Urinary bladder (tissue), 4 donors: Measurements from ENCODE around the gene DNAI2. TPM values are rescaled to one million over a fixed set of nuclear protein-coding genes. Genes with fewer than 3 reads are reported as not detected.

Experiments
- DNase-seq: peaks from one replicate; pipeline ENCODE4 v3.0.0-alpha.2; 2015; ENCODE audit errors: extremely low spot score
- H3K27ac ChIP-seq: one replicate; pipeline ENCODE4 v1.5.1; 2013; ENCODE audit warnings: low read depth, mild to moderate bottlenecking, moderate library complexity
- H3K36me3 ChIP-seq: one replicate; pipeline ENCODE4 v1.6.1; 2013; ENCODE audit warnings: mild to moderate bottlenecking, moderate library complexity; ENCODE audit not compliant: insufficient read depth
- H3K4me1 ChIP-seq: one replicate; pipeline ENCODE4 v1.6.1; 2013; ENCODE audit warnings: mild to moderate bottlenecking, moderate library complexity; ENCODE audit not compliant: insufficient read depth
- H3K4me3 ChIP-seq: one replicate; pipeline ENCODE4 v1.5.1; 2013; ENCODE audit warnings: low read depth, low read length
- WGBS: extraction: QIAGEN DNeasy Blood & Tissue Kit; methylation state at CpG from one replicate; pipeline ENCODE4 v1.1.7; 2013; 5-methylcytosine and 5-hydroxymethylcytosine counted together
- polyA plus RNA-seq: library from polyadenylated mRNA; stranded (reverse); fragments of 200-250 nt; gene quantifications from one replicate; pipeline ENCODE4 v1.2.3, GENCODE V29; 2013
- total RNA-seq: library from RNA; depleted of rRNA; stranded (reverse); fragments of >200 nt; gene quantifications from one replicate; pipeline ENCODE4 v1.2.3, GENCODE V29; 2014
- donor health status: healthy with polysubstance abuse.
- donor health status: healthy.

Gene DNAI2, protein sequence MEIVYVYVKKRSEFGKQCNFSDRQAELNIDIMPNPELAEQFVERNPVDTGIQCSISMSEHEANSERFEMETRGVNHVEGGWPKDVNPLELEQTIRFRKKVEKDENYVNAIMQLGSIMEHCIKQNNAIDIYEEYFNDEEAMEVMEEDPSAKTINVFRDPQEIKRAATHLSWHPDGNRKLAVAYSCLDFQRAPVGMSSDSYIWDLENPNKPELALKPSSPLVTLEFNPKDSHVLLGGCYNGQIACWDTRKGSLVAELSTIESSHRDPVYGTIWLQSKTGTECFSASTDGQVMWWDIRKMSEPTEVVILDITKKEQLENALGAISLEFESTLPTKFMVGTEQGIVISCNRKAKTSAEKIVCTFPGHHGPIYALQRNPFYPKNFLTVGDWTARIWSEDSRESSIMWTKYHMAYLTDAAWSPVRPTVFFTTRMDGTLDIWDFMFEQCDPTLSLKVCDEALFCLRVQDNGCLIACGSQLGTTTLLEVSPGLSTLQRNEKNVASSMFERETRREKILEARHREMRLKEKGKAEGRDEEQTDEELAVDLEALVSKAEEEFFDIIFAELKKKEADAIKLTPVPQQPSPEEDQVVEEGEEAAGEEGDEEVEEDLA
- total RNA-seq: not detected
- 0.05 TPM for polyA plus RNA-seq

DNA sequence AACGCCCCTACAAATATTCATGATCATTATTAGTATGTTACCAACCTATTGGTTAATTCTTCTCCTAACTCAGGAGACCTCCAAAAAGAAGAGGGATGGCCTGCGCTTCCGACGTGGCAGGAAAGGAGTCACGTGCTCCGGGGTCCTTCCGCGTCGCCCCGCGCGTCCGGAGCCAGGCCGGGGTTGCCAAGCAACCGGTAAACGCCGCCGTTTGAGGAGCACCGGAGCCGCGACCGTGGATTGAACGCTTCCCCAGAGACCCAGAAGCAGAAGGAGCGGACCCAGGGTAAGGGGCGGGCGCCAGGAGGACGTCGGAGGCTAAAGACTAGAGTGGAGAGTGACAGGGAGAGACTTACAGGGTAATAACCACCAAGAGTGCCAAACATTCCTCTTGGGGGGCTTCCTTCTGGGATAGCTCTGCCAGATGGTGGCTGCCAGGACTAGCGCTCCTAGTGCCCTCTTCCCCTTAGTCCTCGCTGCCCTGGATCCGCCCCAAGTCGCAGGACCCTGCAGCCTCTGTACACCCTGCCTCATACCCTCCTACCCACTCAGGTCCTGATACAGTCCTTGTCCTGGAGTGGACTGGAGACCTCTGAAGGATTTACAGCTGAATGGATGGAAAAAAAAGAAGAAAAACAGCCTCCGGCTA is at the start of gene DNAI2:
Gene DNAI2 (plus strand): TSS at position 175 of the 649 bp plus-strand sequence. CDS start 7,584 bp downstream, outside the sequence.
- no peaks in the 10 kb centered on the region for H3K36me3 ChIP-seq
- DNase-seq: no peak
- 15% methylated on average over 33 of the region's 33 CpGs for WGBS
- H3K4me1 ChIP-seq: no peaks in the 10 kb centered on the region
- no peak within 1 kb of the TSS for H3K27ac ChIP-seq
- H3K4me3 ChIP-seq: no peak within 1 kb of the TSS

DNA sequence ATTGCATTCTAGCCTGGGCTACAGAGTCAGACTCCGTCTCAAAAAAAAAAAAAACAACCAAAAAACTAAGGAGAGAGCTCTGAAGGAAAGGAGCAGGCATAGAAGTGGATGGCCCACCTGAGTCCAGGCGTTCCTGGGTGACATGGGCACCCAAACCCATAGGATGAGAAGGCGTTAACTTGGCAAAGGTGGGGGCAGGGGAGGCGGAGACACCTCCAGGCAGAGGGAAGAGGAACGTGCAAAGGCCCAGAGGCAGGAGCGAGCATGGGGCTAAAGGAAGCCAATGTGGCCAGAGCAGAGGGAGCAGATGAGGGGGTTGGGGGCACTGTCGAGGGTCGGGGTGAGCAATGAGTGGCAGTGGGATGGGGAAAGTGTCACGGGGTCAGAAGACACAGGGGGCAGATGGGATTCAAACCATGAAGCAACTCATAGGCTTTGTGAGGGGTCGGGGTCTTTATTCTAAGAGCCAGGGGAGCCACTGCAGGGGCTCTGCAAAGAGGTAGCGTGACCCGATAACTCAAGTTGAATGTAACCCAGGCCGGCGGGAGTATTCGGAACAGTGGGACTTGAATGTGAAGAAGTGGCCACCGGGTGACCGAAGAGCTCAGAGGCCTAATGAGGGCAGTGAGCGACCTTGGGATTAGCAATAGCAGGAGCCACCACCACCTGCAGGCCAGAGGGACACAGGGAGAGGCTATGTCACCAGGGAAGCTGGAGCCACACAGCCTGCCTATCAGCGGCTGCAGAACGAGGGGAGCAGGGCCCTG is 48.9 kb upstream of the DNAI2 start:
- no peak for DNase-seq
- H3K27ac ChIP-seq: no peak overlapping the region
- H3K4me1 ChIP-seq: no peaks in the 10 kb centered on the region
- H3K36me3 ChIP-seq: no peaks in the 10 kb centered on the region
- 97% methylated on average over 20 of the region's 20 CpGs for WGBS
- H3K4me3 ChIP-seq: no peak overlapping the region

DNA sequence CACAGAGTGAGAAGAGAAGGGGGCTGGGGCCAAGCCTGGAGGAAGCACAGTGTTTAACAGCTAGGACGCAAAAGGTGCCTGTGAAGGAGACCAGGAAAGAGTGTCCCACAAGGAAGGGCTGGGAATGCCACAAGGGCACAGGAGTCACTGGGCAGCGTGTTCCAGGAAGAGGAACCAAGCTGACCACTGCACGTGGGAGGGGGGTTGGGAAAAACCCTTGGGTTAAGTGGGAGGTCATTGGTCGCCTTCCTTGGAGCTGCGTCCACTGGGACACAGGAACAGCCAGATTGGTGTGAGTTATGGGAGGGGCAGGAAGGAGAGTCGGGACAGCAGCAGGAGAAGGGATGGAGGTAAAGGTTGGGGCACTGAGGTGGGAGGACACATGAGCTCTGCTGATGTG is 47.8 kb upstream of the DNAI2 start:
- Histone ChIP-seq H3K36me3 (no peaks in the 10 kb centered on the region), H3K4me3 (no peak overlapping the region), H3K4me1 (no peaks in the 10 kb centered on the region), H3K27ac (no peak overlapping the region)
- no peak for DNase-seq
- 78% methylated on average over 6 of the region's 6 CpGs for WGBS

DNA sequence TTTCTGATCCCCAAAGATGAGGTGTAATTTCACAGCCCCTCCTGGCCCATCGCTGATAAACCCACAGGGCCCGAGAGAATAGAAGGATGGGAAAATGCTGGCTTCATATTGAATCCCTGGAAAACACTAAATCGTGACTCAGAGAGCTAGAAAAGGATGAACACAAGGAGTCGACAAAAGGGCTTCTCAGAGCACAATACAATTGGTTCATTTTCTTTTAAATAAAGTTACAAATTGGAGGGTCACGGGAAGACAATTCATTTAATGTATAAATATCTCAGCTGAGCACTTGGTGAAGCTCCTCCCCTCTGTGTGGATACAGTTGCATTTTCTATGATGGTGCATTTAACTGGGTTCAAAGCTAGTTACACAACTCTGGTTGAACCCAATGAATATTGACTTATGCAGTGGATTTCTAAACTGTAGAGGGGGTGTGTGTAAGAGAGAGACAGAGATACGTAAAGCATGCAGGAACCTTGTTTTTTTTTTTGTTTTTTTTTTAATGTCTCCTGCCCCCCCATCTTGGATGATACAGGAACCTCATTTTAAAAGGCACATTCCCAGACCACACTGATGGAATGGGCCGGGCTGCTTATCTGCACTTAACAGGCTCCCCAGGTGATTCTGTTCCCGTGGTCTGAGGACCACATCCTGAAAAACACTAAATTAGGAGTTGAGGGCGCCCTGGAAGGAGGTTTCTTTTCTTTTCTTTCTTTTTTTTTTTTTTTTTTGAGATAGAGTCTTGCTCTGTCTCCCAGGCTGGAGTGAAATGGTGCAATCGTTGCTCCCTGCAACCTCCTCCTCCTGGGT is 46.6 kb upstream of the DNAI2 start:
- Histone ChIP-seq H3K36me3 (no peaks in the 10 kb centered on the region), H3K27ac (no peak overlapping the region), H3K4me1 (no peaks in the 10 kb centered on the region), H3K4me3 (no peak overlapping the region)
- 89% methylated on average over 10 of the region's 10 CpGs for WGBS
- DNase-seq: no peak

DNA sequence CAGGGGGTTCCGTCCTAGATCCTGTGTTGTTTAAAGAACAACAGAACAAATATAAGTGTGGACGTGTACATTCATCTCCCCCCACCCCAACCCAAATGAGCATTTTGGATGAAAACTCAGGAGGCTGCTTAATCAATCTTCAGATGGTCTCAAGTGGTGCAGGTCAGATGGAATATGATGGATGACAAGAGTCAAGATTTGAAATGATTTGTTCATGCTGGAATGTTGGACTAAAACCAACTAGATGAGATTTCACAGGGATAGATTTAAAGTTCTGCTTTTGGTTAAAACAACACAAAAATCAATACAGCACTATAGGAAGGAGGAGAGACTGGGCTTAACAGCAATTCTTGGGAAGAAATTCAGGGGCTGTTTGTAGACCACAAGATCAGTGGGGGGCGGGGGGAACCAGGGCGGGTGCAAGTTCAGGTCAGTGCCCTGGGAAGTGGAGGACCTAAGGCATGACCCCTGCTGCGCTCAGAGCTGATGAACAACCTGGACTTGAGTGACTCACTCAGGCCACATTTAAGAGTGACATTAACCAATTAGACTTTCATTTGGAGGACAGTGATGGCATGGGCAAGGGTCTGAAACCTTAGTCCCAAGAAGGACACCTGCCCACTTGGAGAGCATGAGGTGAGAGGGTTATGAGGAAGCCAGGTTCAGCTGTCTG is 45.6 kb upstream of the DNAI2 start:
- Histone ChIP-seq H3K4me1 (no peaks in the 10 kb centered on the region), H3K4me3 (no peak overlapping the region), H3K36me3 (no peaks in the 10 kb centered on the region), H3K27ac (no peak overlapping the region)
- WGBS: 81% methylated on average over 5 of the region's 5 CpGs
- DNase-seq: no peak

DNA sequence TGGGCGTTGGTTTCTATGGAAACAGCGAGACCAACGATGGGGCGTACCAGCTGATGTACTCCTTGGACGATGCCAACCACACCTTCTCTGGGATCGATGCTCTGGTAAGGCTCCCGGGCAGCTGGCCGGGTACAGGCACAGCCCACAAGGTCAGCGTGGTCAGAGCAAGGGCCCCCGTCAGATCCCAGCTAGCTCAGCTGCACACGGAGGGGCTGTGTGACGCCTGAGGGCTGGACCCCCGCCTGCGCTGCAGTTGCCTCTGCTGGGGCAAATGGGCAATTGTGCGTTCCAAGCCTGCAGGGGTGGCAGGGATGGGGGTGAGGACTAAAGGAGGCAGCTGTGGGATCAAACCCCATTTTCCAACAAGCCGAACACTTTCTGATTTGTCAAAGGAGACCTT is 43.1 kb upstream of the DNAI2 start:
- DNase-seq: no peak
- H3K27ac ChIP-seq: no peak overlapping the region
- no peaks in the 10 kb centered on the region for H3K36me3 ChIP-seq
- no peak overlapping the region for H3K4me3 ChIP-seq
- H3K4me1 ChIP-seq: no peaks in the 10 kb centered on the region
- 94% methylated on average over 16 of the region's 16 CpGs for WGBS

DNA sequence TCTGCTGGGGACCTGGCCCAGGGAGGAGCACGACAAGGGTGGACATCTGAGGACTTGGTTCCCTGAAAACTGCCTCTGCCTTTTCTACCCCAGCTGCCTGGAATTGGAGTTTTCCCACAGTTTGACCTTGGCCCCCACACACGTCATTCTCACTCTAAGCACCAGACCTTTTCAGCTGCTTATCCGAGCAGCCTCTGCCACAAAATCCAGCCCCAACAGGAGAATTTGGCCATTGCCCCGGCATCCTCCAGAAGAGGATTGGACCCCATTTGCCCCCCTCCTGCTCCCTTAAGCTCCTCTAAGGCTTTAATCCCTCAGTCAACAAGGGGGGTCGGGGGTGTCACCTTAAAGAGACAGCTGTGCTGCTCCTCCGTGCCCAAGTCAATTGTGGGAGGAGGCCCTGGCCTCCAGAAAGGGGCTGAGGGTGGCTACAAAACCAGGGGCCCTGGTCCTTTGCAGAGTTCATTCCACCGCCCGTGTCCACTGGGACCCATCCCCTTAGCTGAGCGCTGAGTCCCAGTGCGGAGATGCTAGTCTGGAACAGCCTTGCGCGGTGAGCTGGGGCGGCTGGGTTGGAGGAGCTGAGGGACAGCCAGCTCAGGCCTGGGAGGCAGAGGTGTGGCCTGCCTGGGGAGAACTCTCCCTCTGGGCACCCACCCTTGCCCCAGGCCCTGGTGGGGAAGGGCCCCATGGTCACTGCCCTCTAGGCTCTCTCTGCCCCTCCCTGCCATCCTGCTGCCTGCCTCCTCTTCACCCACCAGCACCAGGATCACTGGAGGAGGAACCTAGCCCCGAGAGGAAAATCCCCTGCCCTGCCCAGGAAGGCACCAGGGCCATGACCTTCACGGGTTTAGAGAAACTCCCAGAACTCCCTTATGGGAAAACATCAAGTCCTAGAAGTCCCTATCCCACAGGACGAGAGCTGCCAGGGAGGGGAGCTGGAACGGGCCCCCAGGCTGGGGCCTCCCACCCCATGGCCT is 41.8 kb upstream of the DNAI2 start:
- no peak overlapping the region for H3K4me3 ChIP-seq
- no peak overlapping the region for H3K27ac ChIP-seq
- WGBS: 80% methylated on average over 17 of the region's 17 CpGs
- DNase-seq: no peak
- H3K36me3 ChIP-seq: no peaks in the 10 kb centered on the region
- H3K4me1 ChIP-seq: no peaks in the 10 kb centered on the region

DNA sequence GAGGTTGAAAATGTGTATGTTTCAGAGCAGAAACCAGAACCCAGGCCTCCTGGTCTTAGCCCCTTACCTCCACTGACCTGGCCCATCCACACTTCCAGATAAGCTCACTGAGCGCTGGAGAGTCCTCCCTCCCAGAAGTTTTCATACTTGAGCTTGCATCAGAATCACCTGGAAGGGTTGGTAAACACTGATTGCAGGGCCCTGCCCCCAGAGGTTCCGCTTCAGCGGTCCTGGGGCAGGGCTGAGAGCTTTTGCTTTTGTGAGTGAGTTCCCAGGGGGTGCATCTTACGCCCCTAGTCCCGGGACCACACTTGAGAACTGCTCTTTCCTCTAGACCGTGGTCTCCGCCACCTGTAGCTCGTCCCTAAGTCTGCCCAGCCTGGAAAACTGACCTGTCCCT is 40.1 kb upstream of the DNAI2 start:
- Histone ChIP-seq H3K27ac (no peak overlapping the region), H3K4me3 (no peak overlapping the region), H3K4me1 (no peaks in the 10 kb centered on the region), H3K36me3 (no peaks in the 10 kb centered on the region)
- 85% methylated on average over 8 of the region's 8 CpGs for WGBS
- DNase-seq: no peak

DNA sequence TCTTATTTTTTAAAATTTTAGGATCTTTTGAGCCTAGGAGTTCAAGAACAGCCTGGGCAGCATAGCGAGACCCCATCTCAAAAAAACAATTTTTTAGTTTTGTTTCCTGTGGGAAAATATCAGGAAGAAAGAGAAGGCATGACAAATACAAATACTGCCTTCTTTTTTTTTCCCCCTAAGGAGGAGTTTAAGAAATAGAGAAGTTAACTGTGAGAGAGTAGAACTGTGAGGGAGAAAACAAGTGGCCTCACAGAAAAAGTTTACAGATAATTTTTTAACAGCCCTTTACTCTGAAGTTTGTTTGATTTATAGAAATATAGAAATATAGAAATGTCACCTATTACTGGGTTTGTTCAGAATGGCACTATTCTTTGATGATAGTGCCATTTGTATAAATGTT is 39.5 kb upstream of the DNAI2 start:
- Histone ChIP-seq H3K4me3 (no peak overlapping the region), H3K27ac (no peak overlapping the region), H3K36me3 (no peaks in the 10 kb centered on the region), H3K4me1 (no peaks in the 10 kb centered on the region)
- no peak for DNase-seq
- 85% methylated on average over 1 of the region's 1 CpG for WGBS

DNA sequence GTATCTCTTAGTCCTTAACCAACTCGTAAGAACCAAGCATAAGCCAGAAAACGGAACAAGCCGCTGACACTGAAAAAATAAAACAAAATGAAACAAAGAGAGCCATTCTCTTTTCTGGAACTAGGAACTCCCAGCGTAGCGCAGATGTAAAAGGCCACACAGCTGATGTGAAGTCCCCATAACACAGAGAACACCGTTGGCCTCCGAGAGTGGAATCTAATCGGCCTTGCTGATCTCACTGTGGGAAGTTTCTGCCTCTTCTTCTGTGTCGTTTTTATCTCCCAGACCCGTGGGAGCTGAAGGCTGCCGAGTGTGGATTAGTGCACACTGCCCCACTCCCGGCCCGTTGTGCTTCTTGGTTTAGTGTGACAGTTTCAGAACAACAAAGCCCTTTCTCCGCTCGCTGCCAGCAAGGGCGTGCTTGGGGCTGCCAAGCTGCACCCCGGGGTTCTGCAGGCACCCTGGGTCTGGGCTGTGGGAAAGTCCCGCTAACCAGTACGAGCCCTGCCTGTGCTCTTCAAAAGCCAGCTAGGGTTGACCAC is 38.9 kb upstream of the DNAI2 start:
- WGBS: 51% methylated on average over 19 of the region's 19 CpGs
- no peaks in the 10 kb centered on the region for H3K36me3 ChIP-seq
- no peaks in the 10 kb centered on the region for H3K4me1 ChIP-seq
- DNase-seq: no peak
- no peak overlapping the region for H3K4me3 ChIP-seq
- no peak overlapping the region for H3K27ac ChIP-seq

DNA sequence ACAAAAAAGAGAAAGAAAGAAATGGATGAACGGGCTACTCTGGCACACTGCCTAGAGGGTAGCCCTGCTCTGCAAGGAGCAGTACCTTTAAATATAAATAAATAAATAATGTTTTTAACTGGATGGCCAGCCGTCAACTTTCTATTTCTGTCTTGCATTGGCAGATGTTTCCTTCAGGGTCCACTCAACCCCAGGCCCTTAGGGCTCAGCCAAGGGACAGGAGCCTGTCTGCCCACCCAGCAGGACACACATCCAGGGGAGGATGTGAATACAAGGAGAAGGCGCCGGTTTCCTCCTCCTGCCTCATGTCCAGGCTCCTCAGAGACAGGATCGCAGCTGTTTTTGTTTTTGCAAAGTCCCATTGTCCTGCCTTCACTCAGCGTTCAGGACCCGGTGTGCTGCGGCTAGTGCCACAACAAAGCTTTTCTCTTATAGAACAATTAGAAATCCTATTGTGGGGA is 38.1 kb upstream of the DNAI2 start:
- Histone ChIP-seq H3K27ac (no peak overlapping the region), H3K36me3 (no peaks in the 10 kb centered on the region), H3K4me3 (no peak overlapping the region), H3K4me1 (no peaks in the 10 kb centered on the region)
- no peak for DNase-seq
- 64% methylated on average over 8 of the region's 8 CpGs for WGBS
